ENCODE results near the gene SEPSECS. TPM values are rescaled to one million over a fixed set of nuclear protein-coding genes. Genes with fewer than 3 reads are reported as not detected.

The SEPSECS gene
- total RNA-seq (2016; rRNA removed; fragmentation: Illumina TruSeq; extraction: Trizol): 14.3 and 17.1 TPM in 2 replicates
- total RNA-seq (2016; cell fraction: cytosol; rRNA removed; fragmentation: Illumina TruSeq; extraction: Trizol; ENCODE audit: low read depth): 33.7 and 40.0 TPM in 2 replicates
- total RNA-seq (2016; cell fraction: insoluble cytoplasmic fraction; rRNA removed; fragmentation: Illumina TruSeq; extraction: Trizol): 13.3 and 16.6 TPM in 2 replicates
- 18.7 and 20.0 TPM in 2 replicates for total RNA-seq (2016; cell fraction: membrane; rRNA removed; fragmentation: Illumina TruSeq; extraction: Trizol)
- total RNA-seq (2016; cell fraction: nucleus; rRNA removed; fragmentation: Illumina TruSeq; extraction: Trizol): 20.9 and 21.1 TPM in 2 replicates
- polyA plus RNA-seq (2011; rRNA removed): 8.2 and 9.4 TPM in 2 replicates
- 3.3 and 4.8 TPM in 2 replicates for polyA plus RNA-seq (2011; cell fraction: cytosol; rRNA removed)
- polyA plus RNA-seq (2011; cell fraction: nucleus; rRNA removed): 8.3 and 10.6 TPM in 2 replicates
- polyA plus RNA-seq (2012): 10.0 and 14.1 TPM in 2 replicates
- polyA plus RNA-seq (2016; cell fraction: cytosol; fragmentation: Illumina TruSeq; extraction: Trizol; ENCODE audit: low read depth): 0.59 and 0.72 TPM in 2 replicates
- polyA plus RNA-seq (2016; cell fraction: insoluble cytoplasmic fraction; fragmentation: Illumina TruSeq; extraction: Trizol; ENCODE audit: low read depth): 7.3 and 8.6 TPM in 2 replicates
- 1.5 and 1.7 TPM in 2 replicates for polyA plus RNA-seq (2016; cell fraction: membrane; fragmentation: Illumina TruSeq; extraction: Trizol; ENCODE audit: low read depth)
- polyA plus RNA-seq (2016; cell fraction: nucleus; fragmentation: Illumina TruSeq; extraction: Trizol; ENCODE audit: insufficient read depth, low read depth): 14.0 and 14.4 TPM in 2 replicates
- polyA minus RNA-seq (2011; rRNA and poly(A)+ RNA removed; ENCODE audit: low replicate concordance): 4.3 and 5.5 TPM in 2 replicates
- 9.5 and 17.6 TPM in 2 replicates for polyA minus RNA-seq (2011; cell fraction: cytosol; rRNA and poly(A)+ RNA removed)
- polyA minus RNA-seq (2011; cell fraction: nucleus; rRNA and poly(A)+ RNA removed): 60.2 and 61.7 TPM in 2 replicates
- Bru-seq, nascent RNA: percentile 76 among the genes with signal in this experiment
- BruChase-seq, experiment 1, labeled RNA remaining after a 6-hour chase: percentile 69 among the genes with signal in this experiment
- BruChase-seq, experiment 2, labeled RNA remaining after a 2-hour chase: percentile 69 among the genes with signal in this experiment
- long read RNA-seq, experiment 1, full-length matches to known transcripts: 1 of 1 reads
- long read RNA-seq, experiment 1, partial matches to known transcripts: 0 of 1 reads
- long read RNA-seq, experiment 1, other reads (novel, unspliced or antisense): 0 of 1 reads
- long read RNA-seq, experiment 2, full-length matches to known transcripts: 1 of 11 reads
- long read RNA-seq, experiment 2, partial matches to known transcripts: 0 of 11 reads
- long read RNA-seq, experiment 2, other reads (novel, unspliced or antisense): 10 of 11 reads

DNA sequence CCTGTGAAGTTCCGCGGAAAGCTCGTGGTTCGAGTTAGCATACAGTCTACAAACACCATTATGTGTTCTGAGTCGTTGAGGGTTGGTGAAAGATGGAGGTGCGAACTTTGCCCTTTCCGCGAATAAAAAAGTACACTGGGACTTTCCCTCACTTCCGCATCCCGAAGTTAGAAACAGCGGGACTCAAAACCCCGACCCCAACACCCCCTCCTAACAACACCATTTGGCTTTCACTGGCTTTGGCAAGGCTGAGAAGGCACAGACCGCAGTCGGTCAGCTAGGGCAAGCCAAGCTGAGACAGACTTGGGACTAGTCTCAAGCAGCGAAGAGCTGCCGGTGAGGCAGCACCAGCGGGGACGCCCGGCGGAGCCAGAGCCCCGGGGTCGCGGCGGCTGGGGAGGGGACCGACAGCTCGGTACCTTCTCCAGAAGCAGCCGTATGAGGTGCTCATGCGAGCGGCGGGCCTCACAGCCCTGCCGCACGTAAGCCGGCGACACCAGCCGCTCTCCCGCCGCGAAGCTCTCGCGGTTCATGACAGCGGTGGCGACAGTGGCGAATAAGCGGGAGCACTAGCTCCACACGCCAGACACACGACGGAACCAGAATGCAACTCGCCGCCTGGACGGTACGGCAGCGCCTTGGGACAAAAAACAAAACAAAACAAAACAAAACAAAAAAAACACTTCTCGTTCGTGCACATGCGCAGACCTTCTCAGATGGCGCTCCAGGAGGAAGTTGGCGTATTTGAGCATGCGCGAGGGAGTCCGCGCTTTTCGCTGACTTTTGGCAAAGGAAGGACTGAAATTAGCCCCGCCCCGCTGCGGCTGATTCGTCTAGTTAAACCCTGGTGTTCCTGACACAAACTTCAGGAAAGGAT lies at the start of gene SEPSECS:
TSS of gene SEPSECS (minus strand) at position 613 of the 877 bp plus-strand sequence. CDS start at position 533, 80 bp downstream.
- DNase-seq (ENCODE audit: low spot score) (peak; percentile 97), FAIRE-seq (peak; percentile 90), ATAC-seq (peak; percentile 85)
- BruUV-seq (replicated peaks): no TSS peak
- ChIA-PET CTCF (ENCODE audit: low intra/inter-chr PET ratio, low total read pairs) (no interaction called here), POLR2A (interaction anchor here (0.7 to 3.7 kb wide), 9 partner anchors 13 to 576 kb away, joined by 3 to 30 read pairs (median 3); partner anchors contain the start of genes DHX15, PI4K2B and ZCCHC4)
- H3K4me3 ChIP-seq (replicated peaks in 1 of 3; ENCODE audit: insufficient read depth in 1 of 3, low read depth in 2 of 3, low read length in 3 of 3): peak within 1 kb of the TSS; percentile 70 to 84 (median 79)
- H3K9ac ChIP-seq (ENCODE audit: insufficient read depth, low read depth, low read length): peak within 1 kb of the TSS; percentile 96
- peak within 1 kb of the TSS; percentile 25 for H2AFZ ChIP-seq (ENCODE audit: low read length)
- peaks cover 38% of the 10 kb centered on the region for H3K79me2 ChIP-seq (ENCODE audit: insufficient read depth, low read length)
- no peaks in the 10 kb centered on the region; a peak in 1 of 5 replicates for H3K27me3 ChIP-seq (ENCODE audit: control insufficient read depth in 1 of 2, insufficient read depth in 2 of 2, low read length in 2 of 2)
- in situ Hi-C loops (cut with HindIII; ENCODE audit: extremely low pct_ligation_motif_present, low pct_unique_long_range_greater_than_20kb): no loop called here
- peaks cover 58% of the 10 kb centered on the region for H3K4me1 ChIP-seq (ENCODE audit: insufficient read depth, low read length)
- intact Hi-C loops (cut with micrococcal nuclease; ENCODE audit: unreplicated experiment): loop anchor here (5.0 kb wide), 2 partner anchors 72 to 207 kb away; partner anchors contain the start of gene PI4K2B
- H3K36me3 ChIP-seq (replicated peaks in 1 of 2; ENCODE audit: control insufficient read depth in 1 of 2, insufficient read depth in 2 of 2, low read length in 2 of 2): peaks cover 1 to 2% of the 10 kb centered on the region in 2 experiments; a peak in 2 of 5 replicates
- H3K4me2 ChIP-seq (ENCODE audit: low read depth, low read length): peak within 1 kb of the TSS; percentile 82
- 2% methylated on average over 47 of the region's 66 CpGs for WGBS (ENCODE audit: low lambda C conversion rate)
- peak within 1 kb of the TSS; percentile 99 for H3K27ac ChIP-seq (ENCODE audit: extremely low read length, insufficient read depth, low read length)
- no peaks in the 10 kb centered on the region for H4K20me1 ChIP-seq (ENCODE audit: insufficient read depth, low read length)
- no peaks in the 10 kb centered on the region for H3K9me3 ChIP-seq (ENCODE audit: low read length)
- TF ChIP-seq ZNF124 (CRISPR knock-in tag; IDR thresholded peaks at IDR 0.05) (no peak), ZNF260 (CRISPR knock-in tag; IDR thresholded peaks at IDR 0.05; ENCODE audit: borderline replicate concordance, low read depth) (no peak), ZNF12 (CRISPR knock-in tag; IDR thresholded peaks at IDR 0.05) (no peak; the same call in 1 of the 2 replicates), TOPORS (CRISPR knock-in tag; IDR thresholded peaks at IDR 0.05) (no peak), CBX5 (CRISPR knock-in tag; IDR thresholded peaks at IDR 0.05; ENCODE audit: borderline replicate concordance) (peak; percentile 71; the same call in 1 of the 2 replicates), SP5 (CRISPR knock-in tag; IDR thresholded peaks at IDR 0.05; ENCODE audit: borderline replicate concordance, low read depth) (no peak), ZNF354B (CRISPR knock-in tag; IDR thresholded peaks at IDR 0.05) (0 out of 2 replicates have a peak, but pooled peaks have one; percentile 60), ETV6 (CRISPR knock-in tag; conservative IDR thresholded peaks at IDR 0.05) (0 out of 2 replicates have a peak, but pooled peaks have one; percentile 30), ZMYM3 (CRISPR knock-in tag; IDR thresholded peaks at IDR 0.05) (0 out of 2 replicates have a peak, but pooled peaks have one; percentile 5), ZSCAN29 (CRISPR knock-in tag; conservative IDR thresholded peaks at IDR 0.05) (no peak), NR1H2 (CRISPR knock-in tag; IDR thresholded peaks at IDR 0.05; ENCODE audit: borderline replicate concordance, low read depth) (no peak), ZNF367 (CRISPR knock-in tag; IDR thresholded peaks at IDR 0.05; ENCODE audit: borderline replicate concordance) (peak; percentile 70; the same call in 1 of the 2 replicates), POLR2AphosphoS2 (IDR thresholded peaks at IDR 0.05; ENCODE audit: low read depth, low read length) (0 out of 2 replicates have a peak, but pooled peaks have one; percentile 35), ZNF703 (CRISPR knock-in tag; IDR thresholded peaks at IDR 0.05; ENCODE audit: borderline replicate concordance) (peak; percentile 56; the same call in 1 of the 2 replicates)
- TF ChIP-seq, protein P1, sequence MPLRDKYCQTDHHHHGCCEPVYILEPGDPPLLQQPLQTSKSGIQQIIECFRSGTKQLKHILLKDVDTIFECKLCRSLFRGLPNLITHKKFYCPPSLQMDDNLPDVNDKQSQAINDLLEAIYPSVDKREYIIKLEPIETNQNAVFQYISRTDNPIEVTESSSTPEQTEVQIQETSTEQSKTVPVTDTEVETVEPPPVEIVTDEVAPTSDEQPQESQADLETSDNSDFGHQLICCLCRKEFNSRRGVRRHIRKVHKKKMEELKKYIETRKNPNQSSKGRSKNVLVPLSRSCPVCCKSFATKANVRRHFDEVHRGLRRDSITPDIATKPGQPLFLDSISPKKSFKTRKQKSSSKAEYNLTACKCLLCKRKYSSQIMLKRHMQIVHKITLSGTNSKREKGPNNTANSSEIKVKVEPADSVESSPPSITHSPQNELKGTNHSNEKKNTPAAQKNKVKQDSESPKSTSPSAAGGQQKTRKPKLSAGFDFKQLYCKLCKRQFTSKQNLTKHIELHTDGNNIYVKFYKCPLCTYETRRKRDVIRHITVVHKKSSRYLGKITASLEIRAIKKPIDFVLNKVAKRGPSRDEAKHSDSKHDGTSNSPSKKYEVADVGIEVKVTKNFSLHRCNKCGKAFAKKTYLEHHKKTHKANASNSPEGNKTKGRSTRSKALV (CRISPR knock-in tag; IDR thresholded peaks at IDR 0.05): peak; percentile 20; the same call in 1 of the 2 replicates
